OCI-LY1 (cell line): Measurements from ENCODE around the gene HIRA.

ENCODE experiments used
- H2AFZ ChIP-seq: fragments of 200-600 bp; sonication (generic), shearing (Covaris generic); 2 replicates; pipeline ENCODE4 v1.6.0; 2014; ENCODE audit warnings: antibody characterized with exemption, mild to moderate bottlenecking, low read length
- H3F3A ChIP-seq: fragments of 200-600 bp; sonication (generic), shearing (Covaris generic); 2 replicates; pipeline ENCODE4 v1.6.0; 2014; ENCODE audit warnings: mild to moderate bottlenecking, antibody characterized with exemption, low read length, moderate library complexity; ENCODE audit not compliant: insufficient read depth
- H3K27ac ChIP-seq: fragments of 200-600 bp; sonication (generic); 2 replicates; pipeline ENCODE4 v1.5.1; 2014; ENCODE audit warnings: low read length, mixed run types, mild to moderate bottlenecking, low read depth; ENCODE audit not compliant: poor library complexity, severe bottlenecking
- H3K27me3 ChIP-seq: fragments of 200-600 bp; sonication (generic); 2 replicates; pipeline ENCODE4 v1.6.0; 2014; ENCODE audit warnings: antibody characterized with exemption, mild to moderate bottlenecking, low read length, moderate library complexity; ENCODE audit not compliant: insufficient read depth
- H3K36me3 ChIP-seq: fragments of 200-600 bp; sonication (generic); 2 replicates; pipeline ENCODE4 v1.6.1; 2014; ENCODE audit warnings: mild to moderate bottlenecking, antibody characterized with exemption, low read length, moderate library complexity, mixed read lengths; ENCODE audit not compliant: insufficient read depth
- H3K4me1 ChIP-seq: fragments of 200-600 bp; sonication (generic); 2 replicates; pipeline ENCODE4 v1.5.1; 2014; ENCODE audit warnings: mild to moderate bottlenecking, low read length, moderate library complexity; ENCODE audit not compliant: insufficient read depth, severe bottlenecking
- H3K4me2 ChIP-seq: fragments of 200-600 bp; sonication (generic), shearing (Covaris generic); 2 replicates; pipeline ENCODE4 v1.6.1; 2014; ENCODE audit warnings: low read length
- H3K4me3 ChIP-seq: fragments of 200-600 bp; sonication (generic); 2 replicates; pipeline ENCODE4 v1.5.1; 2014; ENCODE audit warnings: low read length, low read depth, mild to moderate bottlenecking, mixed read lengths; ENCODE audit not compliant: poor library complexity, severe bottlenecking
- H3K79me2 ChIP-seq: fragments of 200-600 bp; shearing (Covaris generic); 2 replicates; pipeline ENCODE4 v1.6.1; 2016; ENCODE audit warnings: mixed run types, low read length, mixed read lengths; ENCODE audit not compliant: insufficient read depth
- H3K9ac ChIP-seq: fragments of 200-600 bp; sonication (generic), shearing (Covaris generic); 2 replicates; pipeline ENCODE4 v1.6.1; 2014; ENCODE audit warnings: mild to moderate bottlenecking, low read length, mixed read lengths
- H3K9me2 ChIP-seq: fragments of 200-600 bp; sonication (generic), shearing (Covaris generic); 2 replicates; pipeline ENCODE4 v1.6.1; 2014; ENCODE audit warnings: low read depth, mild to moderate bottlenecking, low read length, mixed read lengths
- H3K9me3 ChIP-seq: fragments of 200-600 bp; shearing (Covaris generic); 2 replicates; pipeline ENCODE4 v1.6.1; 2014; ENCODE audit warnings: low read length, mixed read lengths
- H4K20me1 ChIP-seq: fragments of 200-600 bp; sonication (generic), shearing (Covaris generic); 2 replicates; pipeline ENCODE4 v1.6.0; 2016; ENCODE audit warnings: mild to moderate bottlenecking, low read length; ENCODE audit not compliant: insufficient read depth
- EZH2 ChIP-seq: fragments of 200-600 bp; sonication (generic), shearing (Covaris generic); IDR thresholded peaks from 2 replicates; pipeline ENCODE4 v1.8.0; 2017; ENCODE audit warnings: borderline replicate concordance, mixed run types, mild to moderate bottlenecking, antibody characterized with exemption, low read length, moderate library complexity, mixed read lengths
- TF ChIP-seq, protein P1 (sequence below): fragments of 200-600 bp; sonication (generic), shearing (Covaris generic); IDR thresholded peaks from 2 replicates; pipeline ENCODE4 v1.5.1; 2017; ENCODE audit warnings: mild to moderate bottlenecking, antibody characterized with exemption, low read length, moderate library complexity, mixed read lengths

HIRA gene

GRCh38 chr22:19477321-19478044 is 46.0 kb upstream of the HIRA start:
- peak overlapping the region; percentile 90 for H3K4me3 ChIP-seq
- H3K4me1 ChIP-seq, result peaks cover 22% of the 10 kb centered on the region
- H3K4me2 ChIP-seq, result peak overlapping the region; percentile 99
- H3K27me3 ChIP-seq, result no peaks in the 10 kb centered on the region
- H3K9ac ChIP-seq, result peak overlapping the region; percentile 83
- peaks cover 35% of the 10 kb centered on the region for H3K36me3 ChIP-seq
- H2AFZ ChIP-seq, result no peak overlapping the region
- TF ChIP-seq, protein P1, sequence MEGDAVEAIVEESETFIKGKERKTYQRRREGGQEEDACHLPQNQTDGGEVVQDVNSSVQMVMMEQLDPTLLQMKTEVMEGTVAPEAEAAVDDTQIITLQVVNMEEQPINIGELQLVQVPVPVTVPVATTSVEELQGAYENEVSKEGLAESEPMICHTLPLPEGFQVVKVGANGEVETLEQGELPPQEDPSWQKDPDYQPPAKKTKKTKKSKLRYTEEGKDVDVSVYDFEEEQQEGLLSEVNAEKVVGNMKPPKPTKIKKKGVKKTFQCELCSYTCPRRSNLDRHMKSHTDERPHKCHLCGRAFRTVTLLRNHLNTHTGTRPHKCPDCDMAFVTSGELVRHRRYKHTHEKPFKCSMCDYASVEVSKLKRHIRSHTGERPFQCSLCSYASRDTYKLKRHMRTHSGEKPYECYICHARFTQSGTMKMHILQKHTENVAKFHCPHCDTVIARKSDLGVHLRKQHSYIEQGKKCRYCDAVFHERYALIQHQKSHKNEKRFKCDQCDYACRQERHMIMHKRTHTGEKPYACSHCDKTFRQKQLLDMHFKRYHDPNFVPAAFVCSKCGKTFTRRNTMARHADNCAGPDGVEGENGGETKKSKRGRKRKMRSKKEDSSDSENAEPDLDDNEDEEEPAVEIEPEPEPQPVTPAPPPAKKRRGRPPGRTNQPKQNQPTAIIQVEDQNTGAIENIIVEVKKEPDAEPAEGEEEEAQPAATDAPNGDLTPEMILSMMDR, result peak; percentile 45; the same call in 1 of the 2 replicates
- no peak for TF ChIP-seq EZH2
- peaks cover 39% of the 10 kb centered on the region for H3K79me2 ChIP-seq
- H3K9me3 ChIP-seq, result no peaks in the 10 kb centered on the region
- H3K27ac ChIP-seq, result peak overlapping the region; percentile 23
- no peaks in the 10 kb centered on the region for H4K20me1 ChIP-seq
- H3F3A ChIP-seq, result no peaks in the 10 kb centered on the region
- no peaks in the 10 kb centered on the region for H3K9me2 ChIP-seq

DNA sequence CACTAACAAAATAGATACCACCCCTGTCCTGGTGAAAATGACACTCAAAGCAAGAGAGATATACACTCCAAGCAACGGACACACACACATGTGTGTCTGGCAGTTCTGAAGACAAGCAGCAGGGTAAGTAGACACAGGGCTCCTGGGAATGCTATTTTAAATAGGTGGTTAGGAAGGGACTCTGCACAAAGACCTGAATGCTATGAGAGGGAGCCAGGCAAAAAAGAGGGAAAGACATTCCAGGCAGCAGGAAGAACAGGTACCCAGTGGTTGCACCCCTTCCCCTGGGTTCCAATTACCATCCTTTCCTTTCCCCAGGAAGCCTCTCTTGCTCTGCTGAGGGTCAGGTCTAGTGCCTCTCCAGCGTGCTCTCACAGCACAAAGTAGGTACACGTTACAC is 44.5 kb upstream of the HIRA start:
- Histone ChIP-seq H3K9ac (no peak overlapping the region), H3K27ac (no peak overlapping the region), H3K4me1 (peaks cover 22% of the 10 kb centered on the region), H3K4me2 (no peak overlapping the region), H4K20me1 (no peaks in the 10 kb centered on the region), H3K4me3 (no peak overlapping the region), H3K79me2 (peaks cover 39% of the 10 kb centered on the region), H3F3A (no peaks in the 10 kb centered on the region), H3K36me3 (peaks cover 43% of the 10 kb centered on the region), H3K9me2 (no peaks in the 10 kb centered on the region), H2AFZ (no peak overlapping the region), H3K9me3 (no peaks in the 10 kb centered on the region), H3K27me3 (no peaks in the 10 kb centered on the region)
- TF ChIP-seq, protein P1, result no peak
- no peak for TF ChIP-seq EZH2

GRCh38 chr22:19473578-19473977 is 42.0 kb upstream of the HIRA start:
- Histone ChIP-seq H3K4me2 (no peak overlapping the region), H3F3A (no peaks in the 10 kb centered on the region), H3K9ac (no peak overlapping the region), H4K20me1 (no peaks in the 10 kb centered on the region), H3K27me3 (no peaks in the 10 kb centered on the region), H2AFZ (no peak overlapping the region), H3K4me1 (peaks cover 14% of the 10 kb centered on the region), H3K79me2 (peaks cover 28% of the 10 kb centered on the region), H3K36me3 (peaks cover 65% of the 10 kb centered on the region), H3K9me2 (no peaks in the 10 kb centered on the region), H3K4me3 (no peak overlapping the region), H3K27ac (no peak overlapping the region), H3K9me3 (no peaks in the 10 kb centered on the region)
- no peak for TF ChIP-seq EZH2
- TF ChIP-seq, protein P1, result no peak
